Measurements from ENCODE around the gene APBB2.

DNA sequence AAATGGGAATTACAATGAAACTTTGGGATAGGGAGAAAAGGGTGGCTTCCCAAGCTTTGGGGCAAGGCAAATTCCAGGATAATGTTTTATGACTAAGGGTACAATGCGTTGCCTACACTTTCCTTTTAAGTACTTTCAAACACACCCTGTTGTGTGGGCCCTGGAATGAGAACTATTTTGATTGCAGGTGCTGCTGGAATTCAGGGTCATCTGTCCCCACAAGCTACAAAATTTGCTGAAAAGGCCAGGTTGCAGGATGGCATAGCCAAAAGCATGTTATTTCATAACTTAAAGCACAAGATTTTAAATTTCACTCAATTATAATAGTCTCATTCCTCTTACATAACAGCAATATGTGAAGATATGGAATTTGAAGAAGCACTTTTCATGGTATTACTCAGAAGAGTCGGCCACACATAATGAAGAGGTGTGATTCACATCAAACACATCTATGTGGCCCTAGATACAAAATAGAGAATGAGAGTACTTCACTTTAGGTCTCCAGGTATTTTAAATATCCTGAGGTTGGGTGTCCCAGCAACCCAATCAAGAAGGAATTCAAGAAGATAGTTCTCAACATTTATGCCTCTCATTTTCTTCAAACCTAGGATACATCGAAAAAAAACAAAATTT lies 89.3 kb downstream of the APBB2 start:
- TF ChIP-seq, protein P1, sequence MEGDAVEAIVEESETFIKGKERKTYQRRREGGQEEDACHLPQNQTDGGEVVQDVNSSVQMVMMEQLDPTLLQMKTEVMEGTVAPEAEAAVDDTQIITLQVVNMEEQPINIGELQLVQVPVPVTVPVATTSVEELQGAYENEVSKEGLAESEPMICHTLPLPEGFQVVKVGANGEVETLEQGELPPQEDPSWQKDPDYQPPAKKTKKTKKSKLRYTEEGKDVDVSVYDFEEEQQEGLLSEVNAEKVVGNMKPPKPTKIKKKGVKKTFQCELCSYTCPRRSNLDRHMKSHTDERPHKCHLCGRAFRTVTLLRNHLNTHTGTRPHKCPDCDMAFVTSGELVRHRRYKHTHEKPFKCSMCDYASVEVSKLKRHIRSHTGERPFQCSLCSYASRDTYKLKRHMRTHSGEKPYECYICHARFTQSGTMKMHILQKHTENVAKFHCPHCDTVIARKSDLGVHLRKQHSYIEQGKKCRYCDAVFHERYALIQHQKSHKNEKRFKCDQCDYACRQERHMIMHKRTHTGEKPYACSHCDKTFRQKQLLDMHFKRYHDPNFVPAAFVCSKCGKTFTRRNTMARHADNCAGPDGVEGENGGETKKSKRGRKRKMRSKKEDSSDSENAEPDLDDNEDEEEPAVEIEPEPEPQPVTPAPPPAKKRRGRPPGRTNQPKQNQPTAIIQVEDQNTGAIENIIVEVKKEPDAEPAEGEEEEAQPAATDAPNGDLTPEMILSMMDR (IDR thresholded peaks at IDR 0.05; ENCODE audit: low read depth, low read length): no peak
- TF ChIP-seq POLR2A (IDR thresholded peaks at IDR 0.05; ENCODE audit: extremely low read depth, insufficient read length): no peak

Measured in NB4 (cell line).